HepG2 (cell line): ENCODE results near the gene BCAN. TPM values are rescaled to one million over a fixed set of nuclear protein-coding genes. Genes with fewer than 3 reads are reported as not detected.

Experiments
- ATAC-seq: fragments of 200-7000 bp; cut with Tn5 transposase; 3 replicates; pipeline ENCODE4 v1.9.1; 2020; ENCODE audit warnings: mild to moderate bottlenecking, moderate library complexity
- BruUV-seq: library from RNA; stranded (reverse); fragments of 400-500 nt; replicated peaks from 2 replicates; lab custom pipeline; 2021; lab: Mats Ljungman, UMichigan
- CTCF ChIA-PET: fragments of 300-600 bp; formaldehyde crosslinking; extraction: SDS; loops from one replicate; lab custom pipeline; 2021; ENCODE audit warnings: low total read pairs, inconsistent platforms, low intra/inter-chr PET ratio; lab: Yijun Ruan, JAX
- POLR2A ChIA-PET: fragments of 350-600 bp; sonication (Branson Sonifier 250); formaldehyde crosslinking; loops from one replicate; lab custom pipeline; 2020; ENCODE audit warnings: antibody characterized with exemption, inconsistent platforms; lab: Yijun Ruan, JAX
- DNase-seq: peaks from one replicate; pipeline ENCODE4 v3.0.0-alpha.2; 2015; ENCODE audit warnings: low spot score
- FAIRE-seq: peaks from 3 replicates; lab custom pipeline; 2011; peaks lifted over from hg19 to GRCh38; lab: Jason Lieb, UNC
- H2AFZ ChIP-seq: one replicate; pipeline ENCODE4 v1.6.1; 2011; ENCODE audit warnings: low read length, inconsistent platforms
- H3K27ac ChIP-seq: fragments of 300-600 bp; 3 replicates; pipeline ENCODE4 v1.8.0; 2011; ENCODE audit warnings: mixed run types, mild to moderate bottlenecking, mixed read lengths, low read length, inconsistent platforms; ENCODE audit not compliant: insufficient read depth; ENCODE audit errors: extremely low read length
- H3K27me3 ChIP-seq, 2 experiments: fragments of 200-600 bp in 1 of 2; 2 replicates in 1 of 2; 3 replicates in 1 of 2; pipeline versions ENCODE4 v1.6.0 to v1.8.0; 2011; ENCODE audit warnings: low read length in 2 of 2, mild to moderate bottlenecking in 2 of 2, moderate library complexity in 2 of 2, inconsistent platforms in 1 of 2; ENCODE audit not compliant: insufficient read depth in 2 of 2, control insufficient read depth in 1 of 2
- H3K36me3 ChIP-seq, 2 experiments: fragments of 200-600 bp in 1 of 2; replicated peaks in 1 of 2; 2 replicates in 1 of 2; 3 replicates in 1 of 2; pipeline versions ENCODE4 v1.5.1 to v1.8.0; 2011; ENCODE audit warnings: low read length in 2 of 2, inconsistent platforms in 1 of 2; ENCODE audit not compliant: insufficient read depth in 2 of 2, control insufficient read depth in 1 of 2
- H3K4me1 ChIP-seq: 2 replicates; pipeline ENCODE4 v1.5.1; 2012; ENCODE audit warnings: low read length, inconsistent platforms; ENCODE audit not compliant: insufficient read depth
- H3K4me2 ChIP-seq: 2 replicates; pipeline ENCODE4 v1.6.0; 2011; ENCODE audit warnings: low read depth, low read length, inconsistent platforms
- H3K4me3 ChIP-seq, 3 experiments: fragments of 200-600 bp in 1 of 3; sonication (generic), shearing (Covaris generic) in 1 of 3; replicated peaks in 1 of 3; 2 replicates each; pipeline ENCODE4 v1.5.1; 2011 to 2016; ENCODE audit warnings: low read length in 3 of 3, inconsistent platforms in 2 of 3, low read depth in 2 of 3, mild to moderate bottlenecking in 2 of 3, control low read depth in 1 of 3, mixed read lengths in 1 of 3; ENCODE audit not compliant: insufficient read depth in 1 of 3
- H3K79me2 ChIP-seq: one replicate; pipeline ENCODE4 v1.6.1; 2011; ENCODE audit warnings: low read length, inconsistent platforms; ENCODE audit not compliant: insufficient read depth
- H3K9ac ChIP-seq: 2 replicates; pipeline ENCODE4 v1.6.0; 2011; ENCODE audit warnings: mild to moderate bottlenecking, low read depth, low read length, inconsistent platforms; ENCODE audit not compliant: insufficient read depth
- H3K9me3 ChIP-seq: 2 replicates; pipeline ENCODE4 v1.5.1; 2012; ENCODE audit warnings: mild to moderate bottlenecking, low read length
- H4K20me1 ChIP-seq: 2 replicates; pipeline ENCODE4 v1.6.0; 2011; ENCODE audit warnings: inconsistent platforms, mild to moderate bottlenecking, low read length, moderate library complexity; ENCODE audit not compliant: insufficient read depth
- BCL6 ChIP-seq: IDR thresholded peaks from 2 replicates; pipeline ENCODE4 v1.6.1; 2016; ENCODE audit warnings: missing genetic modification reagents, missing compliant biosample characterization
- GATAD1 ChIP-seq: IDR thresholded peaks from 2 replicates; pipeline ENCODE4 v1.6.1; 2016; ENCODE audit warnings: missing genetic modification reagents, missing compliant biosample characterization
- KDM2A ChIP-seq: sonication (generic); formaldehyde crosslinking; IDR thresholded peaks from 2 replicates; pipeline ENCODE4 v1.4.0; 2020; ENCODE audit warnings: low read depth, missing genetic modification reagents, borderline replicate concordance
- KDM4B ChIP-seq: sonication (generic); formaldehyde crosslinking; IDR thresholded peaks from 2 replicates; pipeline ENCODE4 v1.4.0; 2020; ENCODE audit warnings: missing genetic modification reagents
- KLF12 ChIP-seq: sonication (generic); formaldehyde crosslinking; IDR thresholded peaks from 2 replicates; pipeline ENCODE4 v1.4.0; 2020; ENCODE audit warnings: missing genetic modification reagents, borderline replicate concordance
- SCMH1 ChIP-seq: sonication (generic); formaldehyde crosslinking; IDR thresholded peaks from 2 replicates; pipeline ENCODE4 v1.9.0; 2021; ENCODE audit warnings: missing genetic modification reagents, mild to moderate bottlenecking, borderline replicate concordance
- SETDB1 ChIP-seq: sonication (generic); formaldehyde crosslinking; IDR thresholded peaks from 2 replicates; pipeline ENCODE4 v1.5.1; 2020; ENCODE audit warnings: missing genetic modification reagents, mild to moderate bottlenecking, borderline replicate concordance
- SKIL ChIP-seq: sonication (generic); formaldehyde crosslinking; IDR thresholded peaks from 2 replicates; pipeline ENCODE4 v1.8.0; 2022; ENCODE audit warnings: missing genetic modification reagents, mild to moderate bottlenecking, moderate library complexity, borderline replicate concordance
- TAF1 ChIP-seq: sonication (generic); formaldehyde crosslinking; IDR thresholded peaks from 2 replicates; pipeline ENCODE4 v1.4.0; 2020; ENCODE audit warnings: missing genetic modification reagents
- TFDP2 ChIP-seq: sonication (generic); formaldehyde crosslinking; IDR thresholded peaks from 2 replicates; pipeline ENCODE4 v1.4.0; 2020; ENCODE audit warnings: missing genetic modification reagents
- ZHX2 ChIP-seq, 2 experiments: sonication (generic) in 1 of 2; formaldehyde crosslinking in 1 of 2; IDR thresholded peaks; 2 replicates each; pipeline versions ENCODE4 v1.6.1 to v1.9.0; 2014 to 2022; ENCODE audit warnings: antibody characterized with exemption in 1 of 2, borderline replicate concordance in 1 of 2, inconsistent platforms in 1 of 2, low read depth in 1 of 2, missing genetic modification reagents in 1 of 2
- ZNF256 ChIP-seq: sonication (generic); formaldehyde crosslinking; conservative IDR thresholded peaks from 2 replicates; pipeline ENCODE4 v1.4.0; 2020; ENCODE audit warnings: missing genetic modification reagents
- ZNF557 ChIP-seq: sonication (generic); formaldehyde crosslinking; IDR thresholded peaks from 2 replicates; pipeline ENCODE4 v1.4.0; 2020; ENCODE audit warnings: missing genetic modification reagents
- ZNF740 ChIP-seq: sonication (generic); formaldehyde crosslinking; IDR thresholded peaks from 2 replicates; pipeline ENCODE4 v1.4.0; 2020; ENCODE audit warnings: missing genetic modification reagents
- WGBS: methylation state at CpG from one replicate; pipeline ENCODE4 v1.1.6; 2017; ENCODE audit warnings: low lambda C conversion rate; 5-methylcytosine and 5-hydroxymethylcytosine counted together
- in situ Hi-C: cut with HindIII; loops from 2 replicates; pipeline ENCODE4 v1.10.0; 2017; ENCODE audit warnings: low pct_unique_long_range_greater_than_20kb; ENCODE audit not compliant: extremely low pct_ligation_motif_present
- intact Hi-C: fragments of 100-400 bp; cut with micrococcal nuclease; formaldehyde crosslinking; loops from one replicate; pipeline ENCODE4 v1.10.0; 2022; ENCODE audit not compliant: unreplicated experiment
- polyA plus RNA-seq, 8 experiments: library from polyadenylated mRNA; depleted of rRNA in 3 of 8; stranded (reverse) in 7 of 8; unstranded in 1 of 8; fragments of >200 nt; fragmentation: Illumina TruSeq in 4 of 8; extraction: Trizol in 4 of 8; gene quantifications; 2 replicates each; pipeline versions ENCODE4 v1.2.1 to v1.2.3, GENCODE V29; 2011 to 2016; ENCODE audit warnings: low read depth in 4 of 8, missing spikeins in 1 of 8, mixed read lengths in 1 of 8; ENCODE audit not compliant: insufficient read depth in 1 of 8
- total RNA-seq, 5 experiments: library from RNA; depleted of rRNA; stranded (reverse); fragments of >200 nt; fragmentation: Illumina TruSeq; extraction: Trizol; gene quantifications; 2 replicates each; pipeline ENCODE4 v1.2.3, GENCODE V29; 2016; ENCODE audit warnings: low read depth in 1 of 5

The BCAN gene
- total and polyA plus RNA-seq, 2 of the 13 experiments (the other 11 are each of a cell fraction or from before 2014, with no cell fraction given): not detected

- ChIA-PET POLR2A (interaction anchor here (0.5 kb wide), 1 partner anchor 32 kb away, joined by 3 read pairs; no protein-coding TSS in a partner anchor), CTCF (no interaction called here)
- H3K79me2 ChIP-seq: no peaks in the 10 kb centered on the region
- H2AFZ ChIP-seq: no peak overlapping the region
- no peak overlapping the region for H3K9ac ChIP-seq
- H4K20me1 ChIP-seq: no peaks in the 10 kb centered on the region
- FAIRE-seq: no peak
- no peak overlapping the region for H3K4me2 ChIP-seq
- ATAC-seq: no peak
- H3K36me3 ChIP-seq: no peaks in the 10 kb centered on the region
- no peak overlapping the region for H3K27ac ChIP-seq
- no peaks in the 10 kb centered on the region for H3K9me3 ChIP-seq
- 55% methylated on average over 5 of the region's 5 CpGs for WGBS
- in situ Hi-C loops: loop anchor here (10.0 kb wide), 2 partner anchors 170 to 230 kb away; partner anchors contain the start of genes LRRC71 and NTRK1
- DNase-seq: no peak
- H3K4me1 ChIP-seq: peaks cover 34% of the 10 kb centered on the region
- intact Hi-C loops: no loop called here
- no peak overlapping the region for H3K4me3 ChIP-seq
- peaks cover 16 to 62% of the 10 kb centered on the region in 2 experiments for H3K27me3 ChIP-seq
- no TSS peak for BruUV-seq
- TF ChIP-seq ZHX2 (IDR thresholded peaks at IDR 0.05; ENCODE audit: low read depth) (no peak), ZHX2 (CRISPR knock-in tag; IDR thresholded peaks at IDR 0.05; ENCODE audit: borderline replicate concordance) (no peak), GATAD1 (CRISPR knock-in tag) (no peak), SCMH1 (CRISPR knock-in tag) (no peak), BCL6 (CRISPR knock-in tag) (no peak), TFDP2 (CRISPR knock-in tag) (no peak), ZNF557 (no peak), SKIL (no peak), KLF12 (no peak), TAF1 (CRISPR knock-in tag) (no peak), KDM4B (CRISPR knock-in tag) (no peak), ZNF256 (CRISPR knock-in tag) (no peak), SETDB1 (no peak), KDM2A (CRISPR knock-in tag) (no peak), ZNF740 (CRISPR knock-in tag) (no peak)
These were observed 52.7 kb downstream of the BCAN start for GRCh38 chr1:156694690-156694962.
